Measurements from ENCODE around the gene DTX3.

- TF ChIP-seq CTCF (IDR thresholded peaks at IDR 0.05; ENCODE audit: insufficient read depth, low read depth, low read length), result no peak
- no peak for TF ChIP-seq EZH2 (IDR thresholded peaks at IDR 0.05; ENCODE audit: insufficient read depth, low read length)
Measured at GRCh38 chr12:57579677-57580465, 24.8 kb upstream of the DTX3 start.
